ENCODE data around the gene ATP1A3. TPM values are rescaled to one million over a fixed set of nuclear protein-coding genes. Genes with fewer than 3 reads are reported as not detected.

The ATP1A3 gene
- total RNA-seq, 2 experiments from 2014 or later, result 2.9 to 3.0 TPM

- CTCF ChIA-PET, result interaction anchor here (0.6 to 1.0 kb wide), 2 partner anchors 11 to 12 kb away, joined by 3 read pairs; no protein-coding TSS in a partner anchor
- POLR2A ChIA-PET, result no interaction called here
Measured at GRCh38 chr19:41925208-41926003, 68.6 kb downstream of the ATP1A3 start.

GRCh38 chr19:41924151-41925145 is 69.6 kb downstream of the ATP1A3 start:
- ChIA-PET CTCF (interaction anchor here (0.9 to 1.0 kb wide), 2 partner anchors 13 to 22 kb away, joined by 3 read pairs; no protein-coding TSS in a partner anchor), POLR2A (no interaction called here)

GRCh38 chr19:41923045-41923788 is 70.8 kb downstream of the ATP1A3 start:
- ChIA-PET POLR2A (no interaction called here), CTCF (interaction anchor here (0.9 kb wide), 1 partner anchor 23 kb away, joined by 3 read pairs; no protein-coding TSS in a partner anchor)

GRCh38 chr19:41922585-41922984 is 71.4 kb downstream of the ATP1A3 start:
- CTCF ChIA-PET, result no interaction called here
- POLR2A ChIA-PET, result no interaction called here

GRCh38 chr19:41921577-41922576 is 72.2 kb downstream of the ATP1A3 start:
- ChIA-PET CTCF (interaction anchor here (0.8 kb wide), 1 partner anchor 13 kb away, joined by 3 read pairs; no protein-coding TSS in a partner anchor), POLR2A (interaction anchor here (1.0 kb wide), 1 partner anchor 30 kb away, joined by 4 read pairs; no protein-coding TSS in a partner anchor)

- ChIA-PET POLR2A (interaction anchor here (1.0 kb wide), 1 partner anchor 29 kb away, joined by 4 read pairs; no protein-coding TSS in a partner anchor), CTCF (interaction anchor here (0.7 to 0.8 kb wide), 2 partner anchors 14 to 1350 kb away, joined by 3 to 4 read pairs; no protein-coding TSS in a partner anchor)
Measured at GRCh38 chr19:41920882-41921576, 73.0 kb downstream of the ATP1A3 start.

GRCh38 chr19:41919948-41920712 is 73.9 kb downstream of the ATP1A3 start:
- POLR2A ChIA-PET, result interaction anchor here (1.0 kb wide), 1 partner anchor 28 kb away, joined by 4 read pairs; no protein-coding TSS in a partner anchor
- CTCF ChIA-PET, result interaction anchor here (0.9 kb wide), 1 partner anchor 35 kb away, joined by 3 read pairs; no protein-coding TSS in a partner anchor

GRCh38 chr19:41918653-41919244 is 75.3 kb downstream of the ATP1A3 start:
- POLR2A ChIA-PET, result no interaction called here

GRCh38 chr19:41918095-41918494 is 75.9 kb downstream of the ATP1A3 start:
- POLR2A ChIA-PET, result no interaction called here

More at GRCh38 chr19:41918653-41919244, 75.3 kb downstream of the ATP1A3 start:
- CTCF ChIA-PET, result interaction anchor here (0.6 to 0.9 kb wide), 2 partner anchors 29 to 33 kb away, joined by 3 read pairs; no protein-coding TSS in a partner anchor

GRCh38 chr19:41917676-41918075 is 76.4 kb downstream of the ATP1A3 start:
- POLR2A ChIA-PET, result no interaction called here
- CTCF ChIA-PET, result no interaction called here

More at GRCh38 chr19:41918095-41918494, 75.9 kb downstream of the ATP1A3 start:
- CTCF ChIA-PET, result no interaction called here

Other genes starting within 250 kb of the ATP1A3 start
- not detected for gene CEACAM6, start 238.7 kb downstream of the ATP1A3 start, total RNA-seq
- not detected for gene CEACAM3, start 197.6 kb downstream of the ATP1A3 start, total RNA-seq
- not detected for gene LYPD4, start 149.5 kb downstream of the ATP1A3 start, total RNA-seq
- not detected for gene DMRTC2, start 149.2 kb downstream of the ATP1A3 start, total RNA-seq
- gene RPS19, start 134.0 kb downstream of the ATP1A3 start, total RNA-seq, result 1,000 to 10,000 TPM; 2,995 to 3,062 TPM
- 1 to 10 TPM; 4.7 to 6.4 TPM for gene CD79A, start 117.0 kb downstream of the ATP1A3 start, total RNA-seq
- 100 to 1,000 TPM; 294 to 297 TPM for gene ARHGEF1, start 111.0 kb downstream of the ATP1A3 start, total RNA-seq
- 1 to 10 TPM; 1.1 to 1.3 TPM for gene ERFL, start 65.8 kb downstream of the ATP1A3 start, total RNA-seq
- 10 to 100 TPM; 68.1 to 73.5 TPM for gene RABAC1, start 34.9 kb downstream of the ATP1A3 start, total RNA-seq
- gene GRIK5, start 76.0 kb upstream of the ATP1A3 start, total RNA-seq, result under 1 TPM; 0.59 TPM
- gene ZNF574, start 81.9 kb upstream of the ATP1A3 start, total RNA-seq, result 10 to 100 TPM; 16.8 to 17.2 TPM
- gene POU2F2, start 138.2 kb upstream of the ATP1A3 start, total RNA-seq, result 10 to 100 TPM; 55.3 to 57.1 TPM
- 10 to 100 TPM; 27.4 to 28.6 TPM for gene DEDD2, start 223.4 kb upstream of the ATP1A3 start, total RNA-seq
- gene ZNF526, start 226.1 kb upstream of the ATP1A3 start, total RNA-seq, result 10 to 100 TPM; 17.9 to 18.0 TPM
- gene GSK3A, start 248.4 kb upstream of the ATP1A3 start, total RNA-seq, result 10 to 100 TPM; 50.3 to 50.8 TPM